Esophagus (tissue), 2 donors: ENCODE results near the gene PRR22. TPM values are rescaled to one million over a fixed set of nuclear protein-coding genes. Genes with fewer than 3 reads are reported as not detected.

Experiments used
- H3K27ac ChIP-seq, 2 donors: one replicate each; pipeline ENCODE4 v1.5.1; 2013; ENCODE audit warnings: low read depth in 2 of 2, mild to moderate bottlenecking in 2 of 2, inconsistent platforms in 1 of 2, low read length in 1 of 2, moderate library complexity in 1 of 2
- H3K27me3 ChIP-seq, 2 donors: one replicate each; pipeline ENCODE4 v1.6.1; 2013; ENCODE audit warnings: low read length in 2 of 2, control low read depth in 1 of 2, mild to moderate bottlenecking in 1 of 2; ENCODE audit not compliant: insufficient read depth in 2 of 2, control insufficient read depth in 1 of 2
- H3K36me3 ChIP-seq, 2 donors: one replicate each; pipeline ENCODE4 v1.6.1; 2013; ENCODE audit warnings: low read length in 1 of 2; ENCODE audit not compliant: control insufficient read depth in 2 of 2, insufficient read depth in 2 of 2
- H3K4me1 ChIP-seq, 2 donors: one replicate each; pipeline ENCODE4 v1.6.1; 2013; ENCODE audit warnings: low read length in 1 of 2; ENCODE audit not compliant: control insufficient read depth in 2 of 2, insufficient read depth in 2 of 2
- H3K4me3 ChIP-seq, 2 donors: one replicate each; pipeline ENCODE4 v1.5.1; 2013; ENCODE audit warnings: low read length in 2 of 2, mild to moderate bottlenecking in 2 of 2, low read depth in 1 of 2, moderate library complexity in 1 of 2
- H3K9me3 ChIP-seq, 2 donors: one replicate each; pipeline ENCODE4 v1.6.1; 2013; ENCODE audit warnings: mild to moderate bottlenecking in 2 of 2, low read depth in 1 of 2, low read length in 1 of 2, moderate library complexity in 1 of 2; ENCODE audit not compliant: control insufficient read depth in 2 of 2, insufficient read depth in 1 of 2
- WGBS, 2 donors: extraction: QIAGEN DNeasy Blood & Tissue Kit; methylation state at CpG; one replicate each; pipeline ENCODE4 v1.1.7; 2013; 5-methylcytosine and 5-hydroxymethylcytosine counted together
- polyA plus RNA-seq, 2 donors: library from polyadenylated mRNA; stranded (reverse); fragments of 200-250 nt; gene quantifications; one replicate each; pipeline ENCODE4 v1.2.3, GENCODE V29; 2013
- donor health status: healthy with polysubstance abuse.
- donor health status: Bipolar disorder and iron deficiency.

Gene PRR22
- polyA plus RNA-seq, 2 donors: 3.3 to 8.0 TPM

GRCh38 chr19:5826531-5827341, 42.2 kb upstream of the PRR22 start:
- Histone ChIP-seq H3K4me3 (no peak overlapping the region), H3K9me3 (no peaks in the 10 kb centered on the region), H3K36me3 (peaks cover 0 to 11% of the 10 kb centered on the region in 2 donors), H3K4me1 (peaks cover 4 to 12% of the 10 kb centered on the region in 2 donors), H3K27me3 (no peaks in the 10 kb centered on the region), H3K27ac (peak overlapping the region in 1 of 2 donors; percentile 93)
- 15 to 21% methylated on average over 24 of the region's 24 CpGs for WGBS, 2 donors

GRCh38 chr19:5825178-5825577, 40.6 kb upstream of the PRR22 start:
- Histone ChIP-seq H3K4me3 (no peak overlapping the region), H3K27me3 (no peaks in the 10 kb centered on the region), H3K9me3 (no peaks in the 10 kb centered on the region), H3K4me1 (peaks cover 4 to 12% of the 10 kb centered on the region in 2 donors), H3K27ac (no peak overlapping the region), H3K36me3 (peaks cover 0 to 11% of the 10 kb centered on the region in 2 donors)
- 55 to 78% methylated on average over 21 of the region's 21 CpGs for WGBS, 2 donors

- peaks cover 0 to 7% of the 10 kb centered on the region in 2 donors for H3K36me3 ChIP-seq
- H3K27me3 ChIP-seq: no peaks in the 10 kb centered on the region
- H3K9me3 ChIP-seq: no peaks in the 10 kb centered on the region
- no peak overlapping the region for H3K27ac ChIP-seq
- no peak overlapping the region for H3K4me3 ChIP-seq
- WGBS, 2 donors: 84 to 87% methylated on average over 10 of the region's 10 CpGs
- peaks cover 4 to 12% of the 10 kb centered on the region in 2 donors for H3K4me1 ChIP-seq
Measured at GRCh38 chr19:5824751-5825150, 40.2 kb upstream of the PRR22 start.

- peaks cover 0 to 6% of the 10 kb centered on the region in 2 donors for H3K36me3 ChIP-seq
- H3K27ac ChIP-seq: no peak overlapping the region
- H3K9me3 ChIP-seq: no peaks in the 10 kb centered on the region
- peaks cover 4 to 11% of the 10 kb centered on the region in 2 donors for H3K4me1 ChIP-seq
- H3K27me3 ChIP-seq: no peaks in the 10 kb centered on the region
- H3K4me3 ChIP-seq: no peak overlapping the region
- 79 to 84% methylated on average over 30 of the region's 30 CpGs for WGBS, 2 donors
Measured at GRCh38 chr19:5823579-5824281, 39.2 kb upstream of the PRR22 start.

- Histone ChIP-seq H3K27ac (no peak overlapping the region), H3K4me3 (no peak overlapping the region), H3K36me3 (peaks cover 0 to 4% of the 10 kb centered on the region in 2 donors), H3K27me3 (no peaks in the 10 kb centered on the region), H3K9me3 (peaks cover 0 to 3% of the 10 kb centered on the region in 2 donors), H3K4me1 (peaks cover 0 to 4% of the 10 kb centered on the region in 2 donors)
- 26 to 32% methylated on average over 29 to 30 of the region's 30 CpGs for WGBS, 2 donors
Measured at GRCh38 chr19:5822181-5822844, 37.8 kb upstream of the PRR22 start.

- H3K27me3 ChIP-seq: no peaks in the 10 kb centered on the region
- H3K9me3 ChIP-seq: peaks cover 0 to 3% of the 10 kb centered on the region in 2 donors
- H3K4me3 ChIP-seq: no peak overlapping the region
- H3K27ac ChIP-seq: no peak overlapping the region
- H3K36me3 ChIP-seq: peaks cover 0 to 4% of the 10 kb centered on the region in 2 donors
- H3K4me1 ChIP-seq: peaks cover 0 to 4% of the 10 kb centered on the region in 2 donors
- WGBS, 2 donors: 45 to 48% methylated on average over 8 of the region's 8 CpGs
Measured at GRCh38 chr19:5821521-5822180, 37.1 kb upstream of the PRR22 start.

- H3K9me3 ChIP-seq: peaks cover 0 to 3% of the 10 kb centered on the region in 2 donors
- no peak overlapping the region for H3K4me3 ChIP-seq
- WGBS, 2 donors: 52 to 55% methylated on average over 6 of the region's 6 CpGs
- no peaks in the 10 kb centered on the region for H3K27me3 ChIP-seq
- peaks cover 0 to 4% of the 10 kb centered on the region in 2 donors for H3K4me1 ChIP-seq
- H3K27ac ChIP-seq: no peak overlapping the region
- H3K36me3 ChIP-seq: peaks cover 0 to 4% of the 10 kb centered on the region in 2 donors
Measured at GRCh38 chr19:5820785-5821184, 36.2 kb upstream of the PRR22 start.

- no peaks in the 10 kb centered on the region for H3K27me3 ChIP-seq
- 51 to 60% methylated on average over 5 to 10 of the region's 10 CpGs for WGBS, 2 donors
- H3K36me3 ChIP-seq: no peaks in the 10 kb centered on the region
- H3K9me3 ChIP-seq: peaks cover 0 to 3% of the 10 kb centered on the region in 2 donors
- H3K4me1 ChIP-seq: peaks cover 0 to 4% of the 10 kb centered on the region in 2 donors
- no peak overlapping the region for H3K4me3 ChIP-seq
- no peak overlapping the region for H3K27ac ChIP-seq
Measured at GRCh38 chr19:5818594-5818993, 34.0 kb upstream of the PRR22 start.

- H3K36me3 ChIP-seq: no peaks in the 10 kb centered on the region
- H3K9me3 ChIP-seq: peaks cover 0 to 3% of the 10 kb centered on the region in 2 donors
- H3K27me3 ChIP-seq: no peaks in the 10 kb centered on the region
- peaks cover 0 to under 1% of the 10 kb centered on the region in 2 donors for H3K4me1 ChIP-seq
- H3K4me3 ChIP-seq: no peak overlapping the region
- no peak overlapping the region for H3K27ac ChIP-seq
- WGBS, 2 donors: 90 to 93% methylated on average over 2 of the region's 2 CpGs
Measured at GRCh38 chr19:5817218-5817617, 32.7 kb upstream of the PRR22 start.
